Lung (tissue), 12 donors: Measurements from ENCODE around the gene GLP2R. TPM values are rescaled to one million over a fixed set of nuclear protein-coding genes. Genes with fewer than 3 reads are reported as not detected.

Source experiments
- ATAC-seq: fragments of 200-7000 bp; cut with Tn5 transposase; one replicate; pipeline ENCODE4 v1.9.1; 2020; ENCODE audit warnings: moderate number of reproducible peaks; ENCODE audit not compliant: insufficient read depth, low FRiP score
- DNase-seq, 3 donors: peaks; one replicate each; pipeline ENCODE4 v3.0.0-alpha.2; 2013 to 2017
- H3K27ac ChIP-seq, 2 donors: one replicate each; pipeline ENCODE4 v1.5.1; 2013; ENCODE audit warnings: mild to moderate bottlenecking in 2 of 2, moderate library complexity in 2 of 2, control low read depth in 1 of 2, inconsistent platforms in 1 of 2, low read depth in 1 of 2, low read length in 1 of 2
- H3K27me3 ChIP-seq, 3 donors: one replicate each; pipeline ENCODE4 v1.5.1; 2013; ENCODE audit warnings: low read length in 2 of 3; ENCODE audit not compliant: control insufficient read depth in 3 of 3, insufficient read depth in 3 of 3
- H3K36me3 ChIP-seq, 4 donors: one replicate each; pipeline ENCODE4 v1.5.1; 2013; ENCODE audit warnings: low read length in 4 of 4, mild to moderate bottlenecking in 1 of 4, moderate library complexity in 1 of 4; ENCODE audit not compliant: control insufficient read depth in 4 of 4, insufficient read depth in 4 of 4
- H3K4me1 ChIP-seq, 5 donors: one replicate each; pipeline ENCODE4 v1.5.1; 2013; ENCODE audit warnings: low read length in 5 of 5, mild to moderate bottlenecking in 2 of 5, moderate library complexity in 1 of 5; ENCODE audit not compliant: control insufficient read depth in 5 of 5, insufficient read depth in 5 of 5
- H3K4me3 ChIP-seq: one replicate; pipeline ENCODE4 v1.5.1; 2013; ENCODE audit warnings: mild to moderate bottlenecking, control low read depth, moderate library complexity
- H3K9ac ChIP-seq, 2 donors: one replicate each; pipeline ENCODE4 v1.5.1; 2013; ENCODE audit warnings: low read length in 2 of 2, control low read depth in 1 of 2; ENCODE audit not compliant: insufficient read depth in 1 of 2
- H3K9me3 ChIP-seq, 4 donors: one replicate each; pipeline ENCODE4 v1.5.1; 2013; ENCODE audit warnings: low read length in 3 of 4, mild to moderate bottlenecking in 1 of 4, moderate library complexity in 1 of 4; ENCODE audit not compliant: control insufficient read depth in 4 of 4, insufficient read depth in 3 of 4
- CTCF ChIP-seq: IDR thresholded peaks from 2 replicates; pipeline ENCODE4 v1.5.1; 2012; ENCODE audit warnings: mild to moderate bottlenecking; ENCODE audit errors: control extremely low read depth, extremely low read depth
- WGBS, 2 donors: extraction: QIAGEN DNeasy Blood & Tissue Kit; methylation state at CpG; one replicate each; pipeline ENCODE4 v1.1.7; 2013; 5-methylcytosine and 5-hydroxymethylcytosine counted together
- polyA plus RNA-seq, 2 donors: library from polyadenylated mRNA; stranded (reverse); fragments of 200-250 nt; gene quantifications; one replicate each; pipeline ENCODE4 v1.2.1, GENCODE V29; 2013
- total RNA-seq, 2 donors: library from RNA; depleted of rRNA in 1 of 2; stranded (reverse); fragments of >200 nt in 1 of 2; gene quantifications; one replicate each; pipeline ENCODE4 v1.2.1, GENCODE V29; 2014 to 2021
- donor health status: control.
- donor health status: control.
- donor health status: Bipolar disorder and iron deficiency.
- donor health status: healthy.
- donor health status: DM: yes; HTN: yes; CAD: no.

Gene GLP2R
- total and polyA plus RNA-seq, 4 donors: 0.11 to 1.6 (median 0.54) TPM

- Histone ChIP-seq H3K36me3 (peaks cover 4 to 38% (median 11%) of the 10 kb centered on the region in 4 donors), H3K9me3 (no peaks in the 10 kb centered on the region), H3K27me3 (no peaks in the 10 kb centered on the region), H3K27ac (no peak overlapping the region), H3K4me1 (peaks cover 0 to 5% (median 0%) of the 10 kb centered on the region in 5 donors), H3K9ac (no peak overlapping the region), H3K4me3 (no peak overlapping the region)
- 83 to 94% methylated on average over 5 of the region's 5 CpGs for WGBS, 2 donors
- no peak for TF ChIP-seq CTCF
- ATAC-seq (no peak), DNase-seq (no peak)
These were observed 87.8 kb downstream of the GLP2R start for GRCh38 chr17:9913476-9913875.

GRCh38 chr17:9916108-9916507 lies 90.4 kb downstream of the GLP2R start:
- ATAC-seq: no peak
- Histone ChIP-seq H3K27me3 (no peaks in the 10 kb centered on the region), H3K36me3 (peaks cover 4 to 45% (median 24%) of the 10 kb centered on the region in 4 donors)

GRCh38 chr17:9917131-9917530 lies 91.4 kb downstream of the GLP2R start:
- H3K9me3 ChIP-seq: no peaks in the 10 kb centered on the region
- DNase-seq (no peak), ATAC-seq (no peak)
- TF ChIP-seq CTCF: no peak
- no peak overlapping the region for H3K4me3 ChIP-seq
- no peaks in the 10 kb centered on the region for H3K27me3 ChIP-seq
- no peak overlapping the region for H3K27ac ChIP-seq
- 84 to 86% methylated on average over 13 of the region's 13 CpGs for WGBS, 2 donors
- H3K36me3 ChIP-seq: peaks cover 4 to 45% (median 26%) of the 10 kb centered on the region in 4 donors
- no peaks in the 10 kb centered on the region for H3K4me1 ChIP-seq
- no peak overlapping the region for H3K9ac ChIP-seq

More at GRCh38 chr17:9916108-9916507, 90.4 kb downstream of the GLP2R start:
- H3K9me3 ChIP-seq: no peaks in the 10 kb centered on the region
- no peak overlapping the region for H3K27ac ChIP-seq
- no peaks in the 10 kb centered on the region for H3K4me1 ChIP-seq
- WGBS, 2 donors: 80% methylated on average over 8 of the region's 8 CpGs
- H3K4me3 ChIP-seq: no peak overlapping the region
- no peak overlapping the region for H3K9ac ChIP-seq
- DNase-seq: no peak
- no peak for TF ChIP-seq CTCF

GRCh38 chr17:9917801-9918200 lies 92.1 kb downstream of the GLP2R start:
- Histone ChIP-seq H3K36me3 (peaks cover 4 to 45% (median 26%) of the 10 kb centered on the region in 4 donors), H3K9me3 (no peaks in the 10 kb centered on the region), H3K27me3 (no peaks in the 10 kb centered on the region), H3K4me3 (no peak overlapping the region), H3K4me1 (no peaks in the 10 kb centered on the region), H3K9ac (no peak overlapping the region), H3K27ac (no peak overlapping the region)
- TF ChIP-seq CTCF: no peak
- WGBS, 2 donors: 86 to 90% methylated on average over 19 of the region's 19 CpGs
- DNase-seq (no peak), ATAC-seq (no peak)
